Measurements from ENCODE around the gene MPIG6B. TPM values are rescaled to one million over a fixed set of nuclear protein-coding genes. Genes with fewer than 3 reads are reported as not detected.
"Not testable (repeated sequence)": the region's sequence is repeated elsewhere in the genome, so short reads cannot be mapped to it uniquely, and the experiment has no call there.

MPIG6B gene
- total RNA-seq, 1 experiment from 2014 or later, result not detected

DNA sequence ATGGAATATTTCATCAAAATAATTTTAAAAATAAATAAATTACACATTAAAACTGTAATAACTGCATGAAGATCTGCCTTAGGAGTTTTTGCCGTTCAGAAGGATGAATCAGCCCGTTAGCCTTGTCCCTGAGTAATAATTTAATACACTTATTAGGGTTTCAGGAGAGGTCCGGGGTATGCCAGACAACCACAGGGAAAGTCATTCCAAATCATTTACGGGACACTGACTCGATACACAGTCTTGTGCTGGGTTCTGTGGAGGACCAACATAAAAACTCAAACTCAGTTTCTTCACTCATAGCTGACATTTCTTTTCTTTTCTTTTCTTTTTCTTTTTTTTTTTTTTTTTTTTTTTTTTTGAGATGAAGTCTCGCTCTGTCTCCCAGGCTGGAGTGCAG is 17.2 kb upstream of the MPIG6B start:
- no peak for DNase-seq (ENCODE audit: unreplicated experiment)
- Mint-ChIP-seq H3K9me3 (ENCODE audit: unreplicated experiment) (no peaks in the 10 kb centered on the region), H3K4me1 (ENCODE audit: insufficient read depth, unreplicated experiment) (peaks cover 7% of the 10 kb centered on the region), H3K27ac (ENCODE audit: low read depth, unreplicated experiment) (no peak overlapping the region), H3K36me3 (ENCODE audit: insufficient read depth, unreplicated experiment) (peaks cover 6% of the 10 kb centered on the region), H3K27me3 (ENCODE audit: insufficient read depth, unreplicated experiment) (no peaks in the 10 kb centered on the region), H3K4me3 (ENCODE audit: unreplicated experiment) (no peak overlapping the region)
- CTCF ChIA-PET, result no interaction called here
- TF ChIP-seq, protein P1, sequence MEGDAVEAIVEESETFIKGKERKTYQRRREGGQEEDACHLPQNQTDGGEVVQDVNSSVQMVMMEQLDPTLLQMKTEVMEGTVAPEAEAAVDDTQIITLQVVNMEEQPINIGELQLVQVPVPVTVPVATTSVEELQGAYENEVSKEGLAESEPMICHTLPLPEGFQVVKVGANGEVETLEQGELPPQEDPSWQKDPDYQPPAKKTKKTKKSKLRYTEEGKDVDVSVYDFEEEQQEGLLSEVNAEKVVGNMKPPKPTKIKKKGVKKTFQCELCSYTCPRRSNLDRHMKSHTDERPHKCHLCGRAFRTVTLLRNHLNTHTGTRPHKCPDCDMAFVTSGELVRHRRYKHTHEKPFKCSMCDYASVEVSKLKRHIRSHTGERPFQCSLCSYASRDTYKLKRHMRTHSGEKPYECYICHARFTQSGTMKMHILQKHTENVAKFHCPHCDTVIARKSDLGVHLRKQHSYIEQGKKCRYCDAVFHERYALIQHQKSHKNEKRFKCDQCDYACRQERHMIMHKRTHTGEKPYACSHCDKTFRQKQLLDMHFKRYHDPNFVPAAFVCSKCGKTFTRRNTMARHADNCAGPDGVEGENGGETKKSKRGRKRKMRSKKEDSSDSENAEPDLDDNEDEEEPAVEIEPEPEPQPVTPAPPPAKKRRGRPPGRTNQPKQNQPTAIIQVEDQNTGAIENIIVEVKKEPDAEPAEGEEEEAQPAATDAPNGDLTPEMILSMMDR (IDR thresholded peaks at IDR 0.05; ENCODE audit: unreplicated experiment), result no peak
- intact Hi-C loops (cut with micrococcal nuclease), result no loop called here
- POLR2A ChIA-PET, result no interaction called here
- BruUV-seq (replicated peaks), result no TSS peak

DNA sequence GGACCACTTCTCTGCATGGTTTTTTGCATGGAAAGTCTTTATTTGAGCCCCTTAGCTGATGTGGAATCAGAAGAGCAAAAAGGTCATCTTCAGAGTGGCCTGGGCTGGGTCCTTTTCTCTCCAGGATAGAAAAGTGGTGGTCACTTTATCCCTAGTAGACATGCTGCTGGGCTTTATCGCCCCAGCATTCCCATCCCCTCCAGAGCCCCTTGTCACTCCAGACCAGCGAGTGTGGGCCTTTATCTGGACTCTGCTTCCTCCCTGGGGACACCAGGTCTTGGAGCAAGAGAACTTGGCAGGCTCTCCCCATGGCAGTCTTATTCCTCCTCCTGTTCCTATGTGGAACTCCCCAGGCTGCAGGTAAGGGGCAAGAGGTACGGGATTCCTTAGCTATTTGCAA is 16.6 kb upstream of the MPIG6B start, which contains the start of gene LY6G6F:
Gene LY6G6F (plus strand): TSS at position 268 of the 400 bp plus-strand sequence. CDS start 41 bp downstream, at position 309.
- no peaks in the 10 kb centered on the region for H3K27me3 Mint-ChIP-seq (ENCODE audit: insufficient read depth, unreplicated experiment)
- H3K9me3 Mint-ChIP-seq (ENCODE audit: unreplicated experiment), result no peaks in the 10 kb centered on the region
- peaks cover 12% of the 10 kb centered on the region for H3K4me1 Mint-ChIP-seq (ENCODE audit: insufficient read depth, unreplicated experiment)
- ChIA-PET CTCF (no interaction called here), POLR2A (no interaction called here)
- TF ChIP-seq, protein P1 (IDR thresholded peaks at IDR 0.05; ENCODE audit: unreplicated experiment), result no peak
- intact Hi-C loops (cut with micrococcal nuclease), result no loop called here
- peaks cover 6% of the 10 kb centered on the region for H3K36me3 Mint-ChIP-seq (ENCODE audit: insufficient read depth, unreplicated experiment)
- no TSS peak for BruUV-seq (replicated peaks)
- H3K4me3 Mint-ChIP-seq (ENCODE audit: unreplicated experiment), result no peak within 1 kb of the TSS
- H3K27ac Mint-ChIP-seq (ENCODE audit: low read depth, unreplicated experiment), result no peak within 1 kb of the TSS
- DNase-seq (ENCODE audit: unreplicated experiment), result no peak

DNA sequence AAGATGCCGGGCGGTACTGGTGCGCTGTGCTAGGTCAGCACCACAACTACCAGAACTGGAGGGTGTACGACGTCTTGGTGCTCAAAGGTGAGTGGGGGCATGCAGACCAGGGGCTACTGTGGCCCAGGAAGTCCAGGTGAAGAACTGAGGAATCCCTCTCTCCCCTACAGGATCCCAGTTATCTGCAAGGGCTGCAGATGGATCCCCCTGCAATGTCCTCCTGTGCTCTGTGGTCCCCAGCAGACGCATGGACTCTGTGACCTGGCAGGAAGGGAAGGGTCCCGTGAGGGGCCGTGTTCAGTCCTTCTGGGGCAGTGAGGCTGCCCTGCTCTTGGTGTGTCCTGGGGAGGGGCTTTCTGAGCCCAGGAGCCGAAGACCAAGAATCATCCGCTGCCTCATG is 15.5 kb upstream of the MPIG6B start:
- H3K27ac Mint-ChIP-seq (ENCODE audit: low read depth, unreplicated experiment), result no peak overlapping the region
- no peak overlapping the region for H3K4me3 Mint-ChIP-seq (ENCODE audit: unreplicated experiment)
- BruUV-seq (replicated peaks), result no TSS peak
- intact Hi-C loops (cut with micrococcal nuclease), result no loop called here
- H3K9me3 Mint-ChIP-seq (ENCODE audit: unreplicated experiment), result no peaks in the 10 kb centered on the region
- POLR2A ChIA-PET, result no interaction called here
- no peaks in the 10 kb centered on the region for H3K27me3 Mint-ChIP-seq (ENCODE audit: insufficient read depth, unreplicated experiment)
- TF ChIP-seq, protein P1 (IDR thresholded peaks at IDR 0.05; ENCODE audit: unreplicated experiment), result no peak
- peaks cover 6% of the 10 kb centered on the region for H3K36me3 Mint-ChIP-seq (ENCODE audit: insufficient read depth, unreplicated experiment)
- CTCF ChIA-PET, result no interaction called here
- DNase-seq (ENCODE audit: unreplicated experiment), result no peak
- peaks cover 12% of the 10 kb centered on the region for H3K4me1 Mint-ChIP-seq (ENCODE audit: insufficient read depth, unreplicated experiment)

DNA sequence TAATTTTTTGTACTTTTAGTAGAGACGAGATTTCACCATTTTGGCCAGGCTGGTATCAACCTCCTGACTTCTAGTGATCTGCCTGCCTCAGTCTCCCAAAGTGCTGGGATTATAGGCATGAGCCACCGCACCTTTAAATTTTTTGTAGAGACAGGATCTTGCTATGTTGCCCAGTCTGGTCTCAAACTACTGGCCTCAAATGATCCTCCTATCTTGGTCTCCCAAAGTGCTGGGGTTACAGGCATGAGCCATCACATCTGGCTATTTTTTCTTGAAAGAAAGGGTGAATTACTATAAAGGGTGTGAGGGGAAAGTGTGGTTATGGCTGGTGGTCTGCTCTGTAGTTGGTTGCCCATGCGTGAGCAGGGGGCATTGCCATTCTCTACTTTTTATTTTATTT is 14.9 kb upstream of the MPIG6B start:
- DNase-seq (ENCODE audit: unreplicated experiment), result no peak
- no peaks in the 10 kb centered on the region for H3K27me3 Mint-ChIP-seq (ENCODE audit: insufficient read depth, unreplicated experiment)
- H3K9me3 Mint-ChIP-seq (ENCODE audit: unreplicated experiment), result no peaks in the 10 kb centered on the region
- TF ChIP-seq, protein P1 (IDR thresholded peaks at IDR 0.05; ENCODE audit: unreplicated experiment), result no peak
- H3K4me1 Mint-ChIP-seq (ENCODE audit: insufficient read depth, unreplicated experiment), result peaks cover 10% of the 10 kb centered on the region
- no TSS peak for BruUV-seq (replicated peaks)
- ChIA-PET CTCF (no interaction called here), POLR2A (interaction anchor here (1.4 kb wide), 1 partner anchor 119 kb away, joined by 3 read pairs; the partner anchor contains the start of gene HSPA1B)
- H3K27ac Mint-ChIP-seq (ENCODE audit: low read depth, unreplicated experiment), result no peak overlapping the region
- H3K4me3 Mint-ChIP-seq (ENCODE audit: unreplicated experiment), result no peak overlapping the region
- H3K36me3 Mint-ChIP-seq (ENCODE audit: insufficient read depth, unreplicated experiment), result peaks cover 3% of the 10 kb centered on the region
- intact Hi-C loops (cut with micrococcal nuclease), result no loop called here

DNA sequence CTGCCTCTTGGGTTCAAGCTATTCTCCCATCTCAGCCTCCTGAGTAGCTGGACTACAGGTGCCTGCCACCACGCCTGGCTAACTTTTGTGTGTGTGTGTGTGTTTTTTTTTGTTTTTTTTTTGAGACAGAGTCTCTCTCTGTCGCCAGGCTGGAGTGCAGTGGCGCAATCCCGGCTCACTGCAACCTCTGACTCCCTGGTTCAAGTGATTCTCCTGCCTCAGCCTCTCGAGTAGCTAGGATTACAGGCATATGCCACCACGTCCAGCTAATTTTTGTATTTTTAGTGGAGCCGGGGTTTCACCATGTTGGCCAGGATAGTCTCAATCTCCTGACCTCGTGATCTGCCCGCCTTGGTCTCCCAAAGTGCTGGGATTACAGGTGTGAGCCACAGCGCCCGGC is 14.0 kb upstream of the MPIG6B start:
- H3K4me3 Mint-ChIP-seq (ENCODE audit: unreplicated experiment); intact Hi-C loops (cut with micrococcal nuclease); DNase-seq (ENCODE audit: unreplicated experiment); H3K27ac Mint-ChIP-seq (ENCODE audit: low read depth, unreplicated experiment); H3K9me3 Mint-ChIP-seq (ENCODE audit: unreplicated experiment); H3K36me3 Mint-ChIP-seq (ENCODE audit: insufficient read depth, unreplicated experiment); H3K27me3 Mint-ChIP-seq (ENCODE audit: insufficient read depth, unreplicated experiment); BruUV-seq (replicated peaks); H3K4me1 Mint-ChIP-seq (ENCODE audit: insufficient read depth, unreplicated experiment): not testable (repeated sequence)
- POLR2A ChIA-PET, result interaction anchor here (1.4 kb wide), 1 partner anchor 118 kb away, joined by 3 read pairs; the partner anchor contains the start of gene HSPA1B
- CTCF ChIA-PET, result interaction anchor here (0.6 kb wide), 2 partner anchors 43 to 234 kb away, joined by 3 read pairs; partner anchors contain the start of gene CSNK2B
